Muscle of leg (tissue), 11 donors: ENCODE measurements around the gene PTGS1. TPM values are rescaled to one million over a fixed set of nuclear protein-coding genes. Genes with fewer than 3 reads are reported as not detected.

Experiments used
- DNase-seq: peaks from one replicate; pipeline ENCODE4 v3.0.0; 2013
- H3K27ac ChIP-seq: one replicate; pipeline ENCODE4 v1.5.1; 2013; ENCODE audit warnings: mild to moderate bottlenecking, low read length, control low read depth
- H3K27me3 ChIP-seq: one replicate; pipeline ENCODE4 v1.6.1; 2013; ENCODE audit warnings: low read length; ENCODE audit not compliant: control insufficient read depth, insufficient read depth
- H3K36me3 ChIP-seq: one replicate; pipeline ENCODE4 v1.6.1; 2013; ENCODE audit warnings: low read length; ENCODE audit not compliant: control insufficient read depth, insufficient read depth
- H3K4me1 ChIP-seq: one replicate; pipeline ENCODE4 v1.6.1; 2013; ENCODE audit warnings: low read length; ENCODE audit not compliant: control insufficient read depth, insufficient read depth
- H3K4me3 ChIP-seq: one replicate; pipeline ENCODE4 v1.5.1; 2013; ENCODE audit warnings: low read length, control low read depth
- H3K9me3 ChIP-seq: replicated peaks from 2 replicates; pipeline ENCODE4 v1.6.1; 2013; ENCODE audit warnings: low read depth, low read length; ENCODE audit not compliant: control insufficient read depth
- WGBS: methylation state at CpG from one replicate; pipeline ENCODE4 v1.1.5; 2013; ENCODE audit warnings: missing lambda C conversion rate; ENCODE audit not compliant: insufficient coverage; 5-methylcytosine and 5-hydroxymethylcytosine counted together
- polyA plus RNA-seq, 8 donors: library from polyadenylated mRNA; unstranded; fragments of 120-200 nt; gene quantifications; one replicate each; pipeline versions ENCODE4 v1.2.1 to v1.2.3, GENCODE V29; 2013; ENCODE audit warnings: inconsistent platforms in 1 of 8, low replicate concordance in 1 of 8; ENCODE audit not compliant: insufficient read length in 8 of 8, insufficient read depth in 1 of 8
- total RNA-seq: library from RNA; stranded (reverse); fragments of 120-200 nt; gene quantifications from one replicate; pipeline ENCODE4 v1.2.4, GENCODE V29; 2013

PTGS1 gene
- total and polyA plus RNA-seq, 9 donors = 2.7 to 8.0 (median 3.5) TPM

DNA sequence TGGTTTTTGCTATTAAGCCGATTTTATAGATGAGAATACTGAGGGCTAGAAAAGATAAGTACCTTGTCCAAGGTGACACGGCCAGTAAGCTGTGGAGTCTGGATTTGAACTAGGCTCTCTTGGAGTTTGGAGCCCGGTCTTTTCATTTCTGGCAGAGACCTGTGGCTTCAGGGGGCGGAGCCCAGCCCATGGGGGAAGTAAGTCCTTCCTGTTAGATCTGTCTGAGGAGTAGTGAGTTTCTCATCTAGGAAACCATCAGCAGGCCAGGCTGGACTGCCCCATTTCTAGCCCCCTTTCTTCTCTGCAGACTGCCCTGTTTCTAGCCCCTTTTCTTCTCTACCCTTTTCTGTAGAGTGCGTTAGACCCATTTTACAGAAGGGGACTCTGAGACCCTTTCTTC, 521 bp upstream of the PTGS1 start:
- WGBS = 33% methylated on average over 3 of the region's 5 CpGs
- no peak overlapping the region for H3K27ac ChIP-seq
- DNase-seq = no peak

DNA sequence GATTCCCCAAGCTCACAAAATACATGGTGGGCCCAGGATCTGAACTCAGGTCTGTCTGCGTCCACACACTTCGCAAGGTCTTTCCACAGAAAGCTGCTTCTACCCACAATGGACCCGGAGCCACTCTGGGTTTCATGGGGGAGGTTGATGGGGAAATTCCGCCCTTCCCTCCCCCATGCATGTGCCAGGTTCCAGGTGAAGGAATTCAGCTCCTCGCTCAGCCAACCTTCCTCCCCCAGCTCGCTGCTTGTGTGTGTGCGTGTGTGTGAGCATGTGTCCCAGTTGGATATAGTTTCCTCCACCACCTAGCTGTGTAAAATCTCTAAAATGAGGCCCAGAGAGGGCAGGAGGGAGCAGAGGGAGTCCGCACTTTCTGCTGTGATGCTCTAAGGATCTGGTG, 1.0 kb downstream of the PTGS1 start:
- Histone ChIP-seq H3K36me3 (no peaks in the 10 kb centered on the region), H3K4me1 (peaks cover 44% of the 10 kb centered on the region), H3K9me3 (peaks cover 6% of the 10 kb centered on the region), H3K27ac (no peak overlapping the region), H3K27me3 (peaks cover 21% of the 10 kb centered on the region), H3K4me3 (no peak overlapping the region)
- DNase-seq = no peak
- 90% methylated on average over 1 of the region's 8 CpGs for WGBS

More for the DNA sequence above, 521 bp upstream of the PTGS1 start:
- peaks cover 29% of the 10 kb centered on the region for H3K4me1 ChIP-seq
- peak overlapping the region; percentile 19 for H3K4me3 ChIP-seq
- peaks cover 21% of the 10 kb centered on the region for H3K27me3 ChIP-seq
- H3K9me3 ChIP-seq = peaks cover 6% of the 10 kb centered on the region
- no peaks in the 10 kb centered on the region for H3K36me3 ChIP-seq

DNA sequence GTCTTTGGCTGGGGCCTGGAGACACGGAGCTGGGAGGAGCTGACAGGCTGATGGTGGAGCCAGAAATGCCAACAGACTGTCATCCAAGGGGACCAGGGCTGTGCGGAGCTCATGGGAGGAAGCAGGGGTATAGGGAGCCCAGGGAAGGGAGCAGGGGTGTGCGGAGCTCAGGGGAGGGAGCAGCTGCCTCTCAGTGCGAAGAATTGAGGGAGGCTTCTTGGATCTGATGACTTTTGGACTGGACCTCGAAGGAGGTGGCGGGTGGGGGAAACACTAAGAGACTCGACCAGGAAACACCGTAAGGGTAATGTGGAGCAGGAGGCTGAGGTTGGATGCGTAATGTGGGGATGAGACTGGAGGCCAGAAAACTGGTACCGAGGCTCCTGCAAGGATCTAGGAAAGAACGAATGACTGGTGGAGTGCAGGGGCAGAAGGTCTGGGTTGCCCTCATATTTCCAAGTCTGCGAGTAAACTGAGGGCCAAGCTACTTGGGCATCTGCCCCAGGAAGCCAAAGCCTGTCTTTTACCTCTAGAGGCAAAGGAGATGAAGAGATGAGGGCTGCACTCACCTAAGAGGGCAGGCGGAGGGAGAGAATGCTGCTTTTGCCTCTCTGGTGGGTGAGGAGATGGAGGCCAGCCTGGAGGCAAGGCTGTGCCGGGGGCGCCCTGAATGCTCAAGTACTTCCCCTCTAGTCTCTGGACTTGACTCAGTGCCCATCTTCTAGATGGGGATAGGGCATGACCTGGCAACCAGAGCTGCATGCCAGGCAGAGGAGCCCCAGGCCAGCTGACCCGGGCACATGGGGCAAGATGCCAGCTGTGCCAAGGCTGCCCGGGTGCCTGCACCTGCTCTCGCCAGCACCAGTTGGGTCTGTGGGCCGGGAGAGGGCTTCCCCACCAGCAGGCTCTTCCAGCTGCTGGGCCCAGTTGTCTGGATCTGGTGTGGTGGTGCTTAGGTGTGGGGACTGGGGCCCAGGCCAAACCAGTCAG, 2.3 kb downstream of the PTGS1 start:
- 68% methylated on average over 18 of the region's 19 CpGs for WGBS
- no peak for DNase-seq
- Histone ChIP-seq H3K27me3 (peaks cover 21% of the 10 kb centered on the region), H3K9me3 (peaks cover 6% of the 10 kb centered on the region), H3K4me1 (peaks cover 53% of the 10 kb centered on the region), H3K4me3 (no peak overlapping the region), H3K36me3 (no peaks in the 10 kb centered on the region), H3K27ac (no peak overlapping the region)

DNA sequence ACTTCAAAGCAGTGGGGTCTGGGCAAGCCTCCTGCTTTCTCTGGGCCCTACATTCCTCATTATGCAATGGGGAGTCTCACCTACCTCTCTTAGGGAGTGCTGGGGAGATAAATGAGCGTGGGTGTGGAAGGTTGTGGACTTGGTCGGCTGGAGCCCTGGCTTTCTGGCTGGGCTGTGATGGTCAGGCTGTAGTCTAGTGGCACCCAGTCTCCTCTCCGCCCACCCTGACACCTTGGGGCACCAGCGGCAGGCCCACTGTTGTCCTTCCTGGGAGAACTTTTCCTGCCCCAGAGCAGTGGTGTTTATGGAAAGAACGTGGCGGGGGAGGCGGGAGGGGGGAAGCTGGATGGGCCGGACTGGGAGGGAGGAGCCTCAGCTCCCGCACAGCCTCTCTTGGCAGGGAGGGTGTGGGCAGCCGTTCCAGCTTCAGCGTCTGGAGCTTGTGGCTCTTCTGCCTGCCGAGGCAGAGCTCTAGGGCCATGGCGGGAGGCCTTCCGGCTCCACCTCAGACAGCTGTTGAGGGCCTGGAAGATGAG, 4.1 kb downstream of the PTGS1 start:
- peaks cover 53% of the 10 kb centered on the region for H3K4me1 ChIP-seq
- 16% methylated on average over 9 of the region's 14 CpGs for WGBS
- peaks cover 16% of the 10 kb centered on the region for H3K27me3 ChIP-seq
- peak overlapping the region; percentile 25 for H3K27ac ChIP-seq
- peaks cover 7% of the 10 kb centered on the region for H3K9me3 ChIP-seq
- H3K36me3 ChIP-seq = no peaks in the 10 kb centered on the region
- H3K4me3 ChIP-seq = no peak overlapping the region
- DNase-seq = peak; percentile 92

DNA sequence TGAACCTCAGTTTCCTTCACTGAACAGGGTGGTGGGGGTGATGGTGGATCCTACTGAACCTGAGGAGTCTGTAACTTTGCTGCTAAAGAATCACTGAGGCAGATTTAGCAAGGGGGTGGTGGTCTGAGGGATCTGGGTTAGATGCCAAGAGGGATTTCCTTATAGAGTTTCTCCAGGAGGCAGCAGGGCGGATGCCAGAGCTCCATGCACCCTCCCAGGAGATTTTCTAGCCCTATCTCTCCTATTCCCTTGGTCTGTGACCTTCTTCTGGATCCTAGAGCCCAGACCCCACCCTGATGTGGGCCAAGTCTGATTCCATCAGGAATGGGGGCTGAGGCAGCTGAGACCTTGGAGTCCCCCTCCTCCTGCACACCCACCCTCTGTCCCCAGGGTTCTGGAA, 6.0 kb downstream of the PTGS1 start:
- no CpG with 5 or more reads among the region's 1 CpG for WGBS

DNA sequence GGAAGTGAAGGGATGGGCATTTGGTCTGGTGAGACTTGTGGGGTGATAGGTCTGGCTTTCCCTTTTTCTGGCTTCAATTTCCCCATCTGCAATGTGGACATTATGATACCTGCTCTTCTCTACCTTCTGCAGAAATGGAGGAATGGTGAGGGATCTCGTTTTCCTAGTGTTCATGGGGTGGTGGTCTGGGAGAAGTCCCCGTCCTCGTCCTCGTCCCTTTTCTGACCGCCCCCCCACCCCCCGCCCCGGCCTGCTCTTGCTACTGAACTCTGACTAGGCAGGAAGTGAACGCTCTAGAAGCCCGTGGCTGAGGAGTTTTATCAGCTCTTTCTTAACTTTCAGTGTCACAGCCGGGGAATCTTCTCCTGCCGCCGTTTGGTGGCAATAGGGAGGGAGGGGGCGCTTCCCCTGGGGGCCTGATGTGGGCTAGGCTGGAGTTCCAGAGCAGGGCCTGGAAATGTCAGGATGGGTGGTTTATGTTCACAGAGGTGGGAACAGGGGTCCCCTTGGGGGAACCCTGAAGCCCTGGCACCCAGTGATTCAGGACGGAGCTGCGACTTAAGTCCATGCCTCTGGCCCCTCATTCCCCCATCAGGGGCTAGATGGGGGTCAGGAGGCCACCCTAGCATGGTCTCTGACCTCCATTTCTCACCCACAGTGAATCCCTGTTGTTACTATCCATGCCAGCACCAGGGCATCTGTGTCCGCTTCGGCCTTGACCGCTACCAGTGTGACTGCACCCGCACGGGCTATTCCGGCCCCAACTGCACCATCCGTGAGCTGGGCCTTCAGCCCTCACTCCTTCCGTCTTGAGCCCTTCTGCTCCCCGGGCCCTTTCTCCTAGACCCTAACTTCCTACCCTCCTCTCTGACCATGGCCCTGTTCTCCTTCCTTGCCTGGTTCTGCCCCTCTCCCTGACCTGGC, 6.7 kb downstream of the PTGS1 start:
- no peak for DNase-seq
- Histone ChIP-seq H3K27me3 (no peaks in the 10 kb centered on the region), H3K36me3 (no peaks in the 10 kb centered on the region), H3K4me3 (no peak overlapping the region), H3K27ac (no peak overlapping the region), H3K9me3 (peaks cover 7% of the 10 kb centered on the region), H3K4me1 (peaks cover 40% of the 10 kb centered on the region)
- 86% methylated on average over 12 of the region's 24 CpGs for WGBS

More for the DNA sequence above, 6.0 kb downstream of the PTGS1 start:
- Histone ChIP-seq H3K4me1 (peaks cover 41% of the 10 kb centered on the region), H3K27ac (no peak overlapping the region), H3K27me3 (peaks cover 3% of the 10 kb centered on the region), H3K36me3 (no peaks in the 10 kb centered on the region), H3K4me3 (no peak overlapping the region), H3K9me3 (peaks cover 7% of the 10 kb centered on the region)
- no peak for DNase-seq

DNA sequence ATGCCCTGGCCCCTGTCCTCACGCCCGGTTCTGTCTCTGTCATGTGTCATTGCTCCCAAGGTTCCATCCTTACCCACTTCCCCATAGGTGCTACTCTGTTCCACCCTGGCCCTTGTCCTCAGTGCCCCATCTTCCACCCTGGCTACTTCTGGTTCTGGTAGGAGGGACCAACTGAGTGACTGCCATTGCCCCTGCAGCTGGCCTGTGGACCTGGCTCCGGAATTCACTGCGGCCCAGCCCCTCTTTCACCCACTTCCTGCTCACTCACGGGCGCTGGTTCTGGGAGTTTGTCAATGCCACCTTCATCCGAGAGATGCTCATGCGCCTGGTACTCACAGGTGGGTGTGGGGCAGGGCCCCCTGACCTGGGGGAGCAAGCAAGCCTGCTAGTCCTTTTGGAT, 7.4 kb downstream of the PTGS1 start:
- no peaks in the 10 kb centered on the region for H3K36me3 ChIP-seq
- peaks cover 7% of the 10 kb centered on the region for H3K9me3 ChIP-seq
- WGBS = 96% methylated on average over 6 of the region's 8 CpGs
- H3K4me3 ChIP-seq = no peak overlapping the region
- no peak overlapping the region for H3K27ac ChIP-seq
- peaks cover 40% of the 10 kb centered on the region for H3K4me1 ChIP-seq
- no peaks in the 10 kb centered on the region for H3K27me3 ChIP-seq
- DNase-seq = no peak

DNA sequence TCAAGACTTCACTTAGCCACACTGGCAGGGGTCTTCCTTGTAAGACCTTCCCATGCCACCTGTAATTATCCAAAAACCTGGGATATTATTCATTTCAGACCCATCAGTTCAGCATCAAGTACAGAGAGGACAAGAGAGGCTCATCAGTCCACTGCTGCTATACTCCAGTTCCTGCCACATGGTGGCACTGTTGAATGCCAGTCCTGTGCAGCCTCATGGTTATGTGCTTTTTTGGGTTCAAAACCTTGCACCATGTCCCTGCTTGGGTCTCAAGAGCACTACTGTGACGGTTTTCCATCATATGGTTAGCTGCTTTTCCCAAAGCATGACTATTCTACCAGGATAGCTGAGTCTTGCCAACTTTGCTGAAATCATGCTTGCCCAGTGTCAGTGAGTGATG, 8.5 kb downstream of the PTGS1 start:
- Histone ChIP-seq H3K9me3 (peaks cover 7% of the 10 kb centered on the region), H3K36me3 (no peaks in the 10 kb centered on the region), H3K4me3 (no peak overlapping the region), H3K27me3 (no peaks in the 10 kb centered on the region), H3K4me1 (peaks cover 42% of the 10 kb centered on the region), H3K27ac (no peak overlapping the region)
- no peak for DNase-seq
- WGBS = no CpG with 5 or more reads among the region's 1 CpG

DNA sequence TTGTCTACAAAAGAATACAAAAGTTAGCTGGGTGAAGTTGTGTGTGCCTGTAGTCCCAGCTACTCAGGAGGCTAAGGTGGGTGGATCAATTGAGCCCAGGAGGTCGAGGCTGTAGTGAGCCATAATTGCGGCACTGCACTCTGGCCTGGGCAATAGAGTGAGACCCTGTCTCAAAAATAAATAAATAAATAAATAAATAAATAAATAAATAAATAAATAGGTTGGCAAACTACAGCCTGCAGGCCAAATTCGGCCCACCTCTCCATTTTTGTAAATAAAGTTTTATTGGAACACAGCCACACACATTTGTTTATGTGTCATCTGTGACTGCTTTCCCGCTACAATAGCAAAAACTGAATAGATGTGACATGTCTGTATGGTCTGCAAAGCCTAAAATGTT, 9.5 kb downstream of the PTGS1 start:
- peaks cover 37% of the 10 kb centered on the region for H3K4me1 ChIP-seq
- no peaks in the 10 kb centered on the region for H3K27me3 ChIP-seq
- H3K9me3 ChIP-seq = peaks cover 7% of the 10 kb centered on the region
- no peaks in the 10 kb centered on the region for H3K36me3 ChIP-seq
- WGBS = no CpG with 5 or more reads among the region's 4 CpGs
- H3K27ac ChIP-seq = no peak overlapping the region
- no peak for DNase-seq
- no peak overlapping the region for H3K4me3 ChIP-seq
